ENCODE data around the gene OR51Q1.

The OR51Q1 gene

GRCh38 chr11:5421811-5422210 is at the start of gene OR51Q1:
TSS of gene OR51Q1 (plus strand) at chr11:5422111. CDS start at chr11:5422201, 90 bp downstream.
- DNase-seq: no peak

GRCh38 chr11:5380740-5381342 is 41.1 kb upstream of the OR51Q1 start:
- DNase-seq: peak in 27 of 51 donors; percentile 1 to 53 (median 15)

- DNase-seq: no peak
Measured at GRCh38 chr11:5383576-5383975, 38.3 kb upstream of the OR51Q1 start, which contains the start of gene OR51M1. TSS of gene OR51M1 (plus strand) at chr11:5383812. CDS start at chr11:5389399, 5,587 bp downstream.

- DNase-seq: no peak
Measured at GRCh38 chr11:5384335-5384734, 37.6 kb upstream of the OR51Q1 start.

GRCh38 chr11:5390210-5390609 is 31.7 kb upstream of the OR51Q1 start:
- DNase-seq: no peak

DNA sequence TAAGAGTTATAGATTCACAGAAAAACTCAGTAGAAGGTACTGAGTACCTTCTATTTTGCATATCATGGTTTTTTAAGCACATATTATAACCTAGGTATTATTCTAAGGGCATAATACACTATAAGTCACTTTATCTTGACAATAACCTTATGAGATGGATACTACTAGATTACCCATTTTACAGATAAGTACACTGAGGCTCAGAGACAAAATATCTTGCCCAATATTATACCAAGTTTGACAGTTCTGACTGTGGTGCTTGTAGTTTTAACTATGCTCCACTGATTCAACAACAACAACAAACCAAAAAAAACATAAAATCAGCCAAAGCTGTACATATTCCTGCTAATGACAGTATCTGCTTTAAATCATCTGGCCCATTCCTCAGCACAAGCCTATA is 27.8 kb upstream of the OR51Q1 start:
- no peak for DNase-seq

- no peak for DNase-seq
Measured at GRCh38 chr11:5398936-5399335, 23.0 kb upstream of the OR51Q1 start.

GRCh38 chr11:5405173-5405572 is 16.7 kb upstream of the OR51Q1 start:
- no peak for DNase-seq

DNA sequence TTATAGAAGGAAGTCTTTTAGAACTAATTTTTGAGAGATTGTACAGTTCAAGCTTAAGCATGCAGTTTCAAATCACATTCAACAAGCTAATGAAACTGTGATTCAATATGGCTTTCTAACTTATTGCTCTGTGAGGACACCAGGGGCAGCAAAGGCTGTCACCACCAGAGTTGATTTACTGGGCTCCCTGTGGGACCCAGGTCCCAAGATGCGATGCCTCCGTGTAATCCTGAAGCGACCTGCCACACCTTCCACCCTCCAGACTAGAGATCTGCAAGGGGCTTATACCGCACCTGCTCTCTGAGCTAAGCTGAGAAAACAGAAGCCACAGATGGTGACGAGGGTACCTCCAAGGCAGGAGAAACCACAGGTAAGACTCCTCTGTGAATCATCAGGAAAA is 918 bp upstream of the OR51Q1 start:
- DNase-seq: no peak

GRCh38 chr11:5423131-5423530 is 1.2 kb downstream of the OR51Q1 start:
- DNase-seq: no peak

DNA sequence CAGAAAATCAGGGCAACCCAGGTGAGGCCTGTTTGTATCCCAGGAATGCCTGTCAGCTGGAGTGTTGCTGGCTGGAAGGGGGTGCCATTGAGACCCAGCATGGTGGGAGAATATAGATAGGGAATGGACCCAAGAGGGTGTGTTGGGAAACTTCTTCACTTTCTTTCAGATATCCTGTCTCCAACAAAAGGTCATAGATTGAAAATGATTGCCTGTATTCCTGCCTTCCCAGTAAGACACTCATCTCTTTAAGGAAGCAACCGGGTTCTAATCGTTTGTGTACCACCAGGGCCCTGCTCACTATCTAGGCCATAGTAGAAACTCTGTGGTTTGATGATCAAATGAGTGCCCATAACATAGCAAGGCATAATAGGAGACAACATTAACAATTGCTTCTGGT is 19.5 kb downstream of the OR51Q1 start, which contains the start of gene OR51I1:
Gene OR51I1 (minus strand): TSS at position 101 of the 400 bp plus-strand sequence. CDS start 0 bp downstream, at position 101.
- no peak for DNase-seq

DNA sequence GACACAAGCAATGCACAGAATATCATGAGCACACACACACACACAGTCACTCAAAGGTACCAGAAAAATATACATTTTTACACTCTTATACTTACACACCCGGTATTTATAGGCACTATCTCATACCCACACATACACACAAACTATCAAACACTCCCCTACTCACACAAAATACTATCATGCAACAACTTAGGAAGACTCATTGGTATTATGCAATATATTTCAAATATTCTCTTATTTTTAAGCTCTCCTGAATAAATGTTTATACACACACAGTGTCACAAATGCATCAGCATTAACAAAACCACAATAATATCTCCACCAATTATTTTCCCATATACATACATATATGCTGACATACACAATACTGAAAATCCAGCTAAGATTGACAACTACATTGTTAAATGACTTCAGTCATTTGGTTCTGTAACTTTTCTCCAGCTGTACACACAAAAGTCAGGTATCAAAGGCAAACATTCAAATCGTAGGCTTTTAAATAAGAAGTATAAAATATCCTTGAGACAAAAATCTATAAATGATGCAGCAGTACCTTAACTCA is 22.0 kb downstream of the OR51Q1 start:
- DNase-seq: no peak

DNA sequence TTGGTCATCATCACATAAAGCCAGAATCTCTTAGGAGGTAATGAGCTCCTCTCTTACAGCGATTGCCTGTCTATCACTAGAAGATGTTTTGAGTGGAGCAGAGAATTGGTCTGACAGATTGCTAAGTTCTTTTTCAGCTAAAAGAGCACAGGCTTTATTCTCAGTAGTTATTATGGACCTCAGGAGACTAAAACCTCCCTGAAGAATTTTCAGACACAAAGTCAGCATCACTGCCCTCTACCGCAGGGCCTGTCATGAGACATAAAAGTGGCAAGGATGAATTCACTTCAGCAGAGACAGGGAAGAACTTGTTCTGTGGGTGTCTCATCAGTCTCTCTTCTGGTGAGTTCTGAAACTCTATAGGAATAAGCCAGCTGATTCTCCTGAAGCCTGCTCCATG is 27.1 kb downstream of the OR51Q1 start, which contains the start of gene OR51I2:
Gene OR51I2 (plus strand): TSS at position 301 of the 400 bp plus-strand sequence. CDS start 4,166 bp downstream, outside the sequence.
- no peak for DNase-seq

GRCh38 chr11:5449432-5449831 is 27.5 kb downstream of the OR51Q1 start:
- no peak for DNase-seq

DNA sequence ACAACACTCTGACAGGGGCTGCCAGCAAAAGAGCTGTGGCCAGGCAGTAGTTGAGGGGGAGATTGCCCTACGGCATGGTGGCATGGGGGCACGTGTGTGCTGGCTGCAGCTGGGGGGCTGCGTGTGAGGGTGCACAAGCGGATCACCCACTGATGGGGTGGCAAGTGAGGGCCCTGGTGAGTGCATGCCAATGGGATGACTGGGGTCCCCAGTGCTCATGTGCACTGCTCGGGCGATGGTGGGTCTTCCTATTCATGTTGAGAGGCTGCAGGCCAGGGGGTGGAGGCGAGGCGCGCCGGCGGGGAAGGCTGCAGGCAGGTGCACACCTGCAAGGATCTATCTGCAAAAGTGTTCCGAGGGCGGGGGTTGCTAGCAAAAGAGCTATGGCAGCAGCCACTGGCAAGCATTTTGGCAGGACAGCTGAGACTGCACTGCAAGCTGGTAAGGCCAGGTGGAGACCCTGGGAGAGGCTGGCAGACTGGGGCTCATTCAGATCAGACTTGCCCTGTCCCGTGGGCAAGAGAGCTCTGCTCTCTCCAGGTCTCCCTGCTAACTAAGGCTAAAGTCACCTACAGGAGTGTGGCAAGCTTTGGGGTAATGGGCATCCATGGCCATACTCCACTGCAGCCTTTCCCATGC is 39.2 kb downstream of the OR51Q1 start:
- DNase-seq: no peak

- no peak for DNase-seq
Measured at GRCh38 chr11:5467527-5467926, 45.6 kb downstream of the OR51Q1 start.

All from hypothalamus (tissue), 51 donors.